ENCODE data around the gene CIBAR2.
"Not testable (repeated sequence)": the region's sequence is repeated elsewhere in the genome, so short reads cannot be mapped to it uniquely, and the experiment has no call there.

Gene CIBAR2

DNA sequence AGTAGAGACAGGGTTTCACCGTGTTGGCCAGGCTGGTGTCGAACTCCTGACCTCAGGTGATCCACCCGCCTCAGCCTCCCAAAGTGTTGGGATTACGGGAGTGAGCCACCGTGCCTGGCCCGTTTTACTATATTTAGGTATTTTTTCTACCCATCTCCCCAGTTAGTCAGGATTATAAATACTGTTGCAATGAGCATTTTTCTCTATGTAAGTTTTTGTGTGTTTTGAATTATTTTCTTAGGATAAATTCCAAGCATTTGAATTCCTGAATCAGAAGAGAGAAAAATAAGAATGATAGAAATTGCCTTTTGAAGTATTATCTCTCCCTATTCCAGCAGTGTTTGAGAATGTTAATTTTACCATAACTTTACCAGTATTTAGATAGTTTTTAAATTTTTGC is 48.1 kb downstream of the CIBAR2 start:
- DNase-seq (ENCODE audit: low read depth in 3 of 3, low spot score in 1 of 3) = no peak

DNA sequence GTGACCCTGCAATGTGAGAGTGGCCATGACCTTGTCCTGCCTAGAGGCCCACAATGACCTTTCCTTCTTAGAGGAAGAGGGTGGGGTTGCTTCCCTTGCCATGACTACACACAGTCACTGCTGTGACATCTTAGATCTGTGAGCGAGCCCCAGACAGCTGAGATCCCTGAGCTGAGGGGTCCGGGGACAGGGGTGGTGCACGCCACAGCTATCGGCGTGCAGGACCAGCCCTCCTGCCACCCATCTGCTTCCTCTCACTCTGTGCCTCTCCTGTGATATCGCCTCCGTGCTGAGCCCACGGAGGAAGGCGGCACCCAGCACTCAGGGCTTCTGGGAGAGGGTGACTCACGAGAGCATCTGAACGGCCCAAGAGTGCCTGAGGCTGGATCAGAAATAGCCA is 49.4 kb downstream of the CIBAR2 start:
- DNase-seq (ENCODE audit: low read depth in 3 of 3, low spot score in 1 of 3) = no peak

DNA sequence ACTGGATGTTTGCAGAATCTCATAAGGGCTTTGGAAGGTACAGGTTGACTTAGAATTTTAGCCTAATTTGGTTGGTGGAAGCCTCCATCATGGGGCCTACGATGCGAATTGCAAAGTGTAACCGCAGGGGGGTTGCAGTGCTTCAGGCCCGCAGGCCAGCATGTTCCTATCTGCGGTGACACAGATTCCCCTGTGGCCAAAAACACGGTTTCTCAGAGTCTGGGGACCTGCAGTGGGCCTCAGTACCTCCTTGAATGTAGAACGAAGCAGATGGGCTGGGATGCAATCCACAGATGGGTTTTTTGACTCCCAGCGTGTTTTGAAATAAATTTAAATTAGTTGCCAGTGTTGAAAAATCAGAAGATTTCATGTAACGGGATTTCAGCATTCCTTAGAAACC is 49.9 kb downstream of the CIBAR2 start:
- DNase-seq (ENCODE audit: low read depth in 3 of 3, low spot score in 1 of 3) = no peak

DNA sequence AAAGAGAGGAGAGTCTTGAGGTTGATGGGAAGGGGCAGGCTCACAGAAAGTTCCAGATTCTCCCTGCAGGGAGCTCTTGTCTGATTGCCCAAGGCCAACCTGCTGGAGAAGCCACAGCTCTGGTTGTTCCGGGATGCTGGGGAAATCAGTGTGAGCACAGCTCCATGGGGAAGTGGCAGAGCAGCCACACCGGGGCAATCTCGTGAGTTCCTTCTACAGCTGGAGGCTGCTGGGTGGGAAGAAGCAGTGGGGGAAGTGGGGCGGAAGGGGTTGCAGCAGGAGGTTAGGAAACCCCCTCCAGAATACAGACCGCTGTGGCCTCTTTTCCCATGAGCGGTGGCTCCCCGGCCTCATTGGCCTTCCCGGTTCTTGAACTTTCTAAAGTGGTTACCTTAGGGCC is 50.7 kb downstream of the CIBAR2 start:
- no peak for DNase-seq (ENCODE audit: low read depth in 3 of 3, low spot score in 1 of 3)

DNA sequence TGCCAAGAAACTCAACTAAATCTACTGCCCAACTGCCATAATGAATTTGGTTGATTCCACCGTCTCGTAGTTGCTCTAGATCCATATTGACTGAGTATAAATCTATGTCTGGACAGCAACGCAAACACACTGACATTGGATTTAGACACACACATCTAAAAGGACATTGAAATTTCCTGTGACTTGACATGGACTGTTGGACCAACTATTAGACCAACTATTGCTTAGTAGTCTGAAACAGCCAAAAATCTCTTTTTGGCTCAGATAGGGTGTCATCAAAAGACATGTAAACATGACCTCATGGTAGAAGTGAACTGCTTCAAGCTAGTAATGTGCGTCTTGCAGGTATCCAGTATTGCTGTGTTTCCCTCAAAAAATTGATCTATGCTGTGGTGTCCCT is 53.4 kb downstream of the CIBAR2 start:
- DNase-seq (ENCODE audit: low read depth in 3 of 3, low spot score in 1 of 3) = no peak

DNA sequence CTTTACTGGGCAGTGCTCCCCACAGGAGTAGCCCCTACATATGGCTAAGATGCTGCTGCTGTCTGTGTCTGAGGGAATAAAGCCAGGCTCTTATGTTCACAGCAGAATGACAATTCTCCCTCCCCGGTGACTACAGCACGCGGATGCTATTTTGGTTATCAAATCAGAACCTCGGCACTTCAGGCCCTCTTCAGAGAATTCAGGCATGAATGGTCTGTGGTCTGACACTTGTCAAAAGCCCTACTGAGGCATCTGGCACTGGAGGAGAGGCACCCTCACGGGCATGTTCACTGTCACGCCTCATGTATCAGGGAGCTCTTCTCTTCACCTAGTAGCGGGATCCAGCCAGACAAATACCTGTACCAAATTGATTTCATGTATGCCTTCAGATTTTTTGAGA is 54.3 kb downstream of the CIBAR2 start:
- DNase-seq (ENCODE audit: low read depth in 3 of 3, low spot score in 1 of 3) = no peak

DNA sequence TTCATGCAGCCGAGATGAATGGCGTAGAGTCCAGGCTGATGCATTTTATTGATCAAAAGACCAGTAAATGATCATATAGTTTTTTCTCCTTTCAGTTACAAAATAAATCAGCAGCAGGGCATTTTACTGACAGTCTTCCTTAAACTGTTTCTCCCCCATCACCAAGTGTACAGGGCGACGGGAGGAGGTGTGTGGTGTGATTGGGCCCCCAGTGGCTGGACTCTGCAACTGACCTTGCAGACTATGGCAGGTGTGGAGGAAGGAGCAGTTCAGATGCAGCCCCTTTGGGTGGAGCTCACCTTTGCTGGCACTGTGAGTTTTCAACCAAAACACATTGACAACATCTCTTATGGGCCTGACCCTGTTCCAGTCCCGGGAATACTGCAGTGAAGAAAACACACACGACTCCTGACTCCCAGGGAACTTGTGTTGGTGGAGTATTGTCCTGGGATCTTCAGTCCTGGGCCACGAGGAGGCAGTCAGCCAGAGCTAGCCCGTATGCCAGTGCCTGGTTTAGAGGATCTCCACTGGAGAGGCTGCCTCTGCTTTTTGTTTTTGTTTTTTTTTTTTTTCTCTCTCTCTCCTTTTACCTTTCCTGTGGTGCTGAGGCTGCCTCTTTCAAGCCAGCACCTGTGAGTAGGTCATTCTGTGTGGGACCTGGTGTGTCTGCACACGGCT is 54.9 kb downstream of the CIBAR2 start:
- no peak for DNase-seq (ENCODE audit: low read depth in 3 of 3, low spot score in 1 of 3)

DNA sequence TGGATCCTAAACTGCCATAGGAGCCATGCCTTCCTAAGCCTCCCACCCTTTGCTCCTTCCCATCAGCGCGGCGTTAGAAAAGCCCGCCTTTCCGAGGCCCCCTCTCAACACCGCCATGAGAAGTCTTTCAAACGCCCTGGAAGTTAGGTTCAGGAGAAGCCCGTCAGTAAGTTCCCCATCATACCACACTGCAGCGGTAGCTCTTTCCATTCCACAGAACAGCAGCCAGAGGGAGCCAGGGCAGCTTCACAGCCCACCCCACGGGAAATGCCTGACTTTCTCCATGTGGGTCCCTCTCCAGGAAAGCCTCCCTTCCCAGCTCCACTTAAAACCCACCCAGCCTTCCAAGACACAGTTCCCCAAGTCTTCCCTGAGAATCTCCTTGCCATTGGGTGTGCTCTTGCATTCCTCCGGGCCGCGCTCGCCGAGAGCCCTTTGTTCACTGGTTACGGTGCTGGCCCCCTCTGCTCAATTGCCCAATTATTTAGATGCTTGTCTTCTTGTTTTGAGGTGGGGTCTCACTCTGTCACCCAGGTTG is 56.0 kb downstream of the CIBAR2 start:
- no peak for DNase-seq (ENCODE audit: low read depth in 3 of 3, low spot score in 1 of 3)

DNA sequence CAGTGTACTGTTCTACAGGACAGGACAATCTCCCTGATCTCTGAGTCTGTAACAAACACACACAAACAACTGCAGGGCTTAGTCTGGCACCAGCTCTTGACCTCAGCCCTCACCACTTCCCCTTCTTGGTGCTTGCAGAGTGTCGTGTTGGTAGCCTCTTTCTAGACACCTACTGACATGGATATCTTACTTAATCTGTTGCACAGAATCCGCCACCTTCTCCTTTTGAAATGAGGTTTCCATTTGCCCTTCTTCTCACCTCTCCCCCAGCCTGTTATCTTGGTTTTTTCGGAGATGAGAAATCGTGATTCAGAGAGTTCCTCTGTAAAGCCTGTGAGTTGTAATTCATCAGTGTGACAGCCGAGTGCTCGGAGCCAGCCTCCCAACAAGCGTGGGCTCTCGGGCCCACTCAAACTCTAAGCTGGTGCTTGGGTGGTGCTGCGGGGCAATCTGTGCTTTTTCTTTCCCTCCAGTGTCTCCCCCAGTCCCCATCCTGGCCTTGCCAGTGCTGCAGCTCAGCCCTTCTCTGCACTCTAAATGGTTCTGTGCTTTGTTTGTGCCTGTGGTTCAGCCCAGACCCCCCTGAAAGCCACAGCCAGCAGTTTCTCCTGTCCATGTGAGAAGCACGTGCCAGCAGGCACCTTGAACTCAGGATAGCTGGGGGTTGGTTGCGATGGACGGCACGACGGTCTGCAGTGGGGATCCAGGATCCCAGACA is 56.6 kb downstream of the CIBAR2 start:
- peak; percentile 29 to 34 (median 29) for DNase-seq (ENCODE audit: low read depth in 3 of 3, low spot score in 1 of 3)

DNA sequence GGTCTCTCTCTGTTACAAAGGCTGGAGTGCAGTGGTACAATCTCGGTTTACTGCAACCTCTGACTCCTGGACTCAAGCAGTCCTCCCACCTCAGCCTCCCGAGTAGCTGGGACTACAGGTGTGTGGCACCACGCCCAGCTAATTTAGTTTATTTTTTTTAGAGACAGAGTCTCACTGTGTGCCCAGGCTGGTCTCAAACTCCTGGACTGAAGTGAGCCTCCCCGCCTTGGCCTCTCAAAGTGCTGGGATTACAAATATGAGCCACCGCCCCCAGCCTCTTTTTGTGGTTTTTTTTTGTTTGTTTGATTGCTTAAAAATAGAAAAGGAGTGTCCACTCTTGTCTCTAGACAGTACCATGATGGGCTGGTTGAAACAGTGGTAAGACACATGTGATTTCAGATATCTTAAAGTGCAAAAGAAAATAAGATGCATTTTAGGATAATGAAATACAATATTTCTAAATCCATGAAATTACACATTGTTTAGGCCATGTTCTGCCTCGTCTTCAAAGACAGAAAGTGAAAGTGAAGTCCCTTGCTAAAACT is 57.3 kb downstream of the CIBAR2 start:
- DNase-seq (ENCODE audit: low read depth in 3 of 3, low spot score in 1 of 3) = no peak

DNA sequence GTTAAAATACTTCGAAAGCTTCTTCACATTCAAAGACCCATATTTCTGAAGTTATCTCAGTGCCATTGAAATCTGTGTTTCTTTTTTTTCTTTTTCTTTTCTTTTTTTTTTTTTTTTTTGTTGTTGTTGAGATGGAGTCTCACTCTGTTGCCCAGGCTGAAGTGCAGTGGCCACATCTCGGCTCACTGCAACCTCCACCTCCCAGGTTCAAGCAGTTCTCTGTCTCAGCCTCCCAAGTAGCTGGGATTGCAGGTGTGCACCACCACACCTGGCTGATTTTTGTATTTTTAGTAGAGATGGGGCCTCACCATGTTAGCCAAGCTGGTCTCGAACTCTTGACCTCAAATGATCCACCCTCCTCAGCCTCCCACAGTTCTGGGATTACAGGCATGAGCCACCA is 58.0 kb downstream of the CIBAR2 start:
- not testable (repeated sequence) for DNase-seq (ENCODE audit: low read depth in 3 of 3, low spot score in 1 of 3)

DNA sequence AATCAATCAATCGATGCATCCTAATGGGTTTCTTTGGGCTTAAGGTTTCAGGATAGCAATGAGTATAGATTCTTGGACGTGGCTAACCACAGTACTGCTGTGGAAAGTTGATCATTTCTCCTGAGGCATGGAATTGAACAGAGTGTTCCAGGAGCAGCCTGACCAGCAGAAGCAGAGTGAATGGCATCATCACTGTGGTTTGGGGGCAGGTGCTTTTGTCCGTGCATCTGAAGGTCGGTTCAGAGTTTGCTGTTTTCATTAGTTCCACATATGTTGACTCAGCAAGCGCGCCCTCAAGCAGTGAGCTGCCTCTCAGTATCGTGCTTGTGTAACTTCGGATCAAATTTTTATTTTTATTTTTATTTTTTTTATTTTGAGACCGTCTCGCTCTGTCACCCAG is 59.7 kb downstream of the CIBAR2 start:
- DNase-seq (ENCODE audit: low read depth in 3 of 3, low spot score in 1 of 3) = no peak

DNA sequence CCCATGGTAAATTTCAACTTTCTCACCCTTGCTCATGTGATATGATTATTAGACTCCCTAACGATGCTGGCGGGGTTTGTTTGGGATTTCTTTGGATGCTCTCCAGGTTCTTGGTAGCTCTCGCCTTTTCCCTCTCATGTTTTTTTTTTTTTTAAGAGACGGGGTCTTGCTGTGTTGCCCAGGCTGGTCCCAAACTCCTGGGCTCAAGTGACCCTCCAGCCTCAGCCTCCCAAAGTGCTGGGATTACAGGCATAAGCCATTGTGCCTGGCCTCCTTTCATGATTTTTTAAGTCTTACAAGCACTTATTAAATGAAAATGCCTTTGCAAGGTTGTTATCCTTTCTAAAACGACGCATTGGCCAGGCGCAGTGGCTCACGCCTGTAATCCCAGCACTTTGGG is 60.6 kb downstream of the CIBAR2 start:
- DNase-seq (ENCODE audit: low read depth in 3 of 3, low spot score in 1 of 3) = no peak

DNA sequence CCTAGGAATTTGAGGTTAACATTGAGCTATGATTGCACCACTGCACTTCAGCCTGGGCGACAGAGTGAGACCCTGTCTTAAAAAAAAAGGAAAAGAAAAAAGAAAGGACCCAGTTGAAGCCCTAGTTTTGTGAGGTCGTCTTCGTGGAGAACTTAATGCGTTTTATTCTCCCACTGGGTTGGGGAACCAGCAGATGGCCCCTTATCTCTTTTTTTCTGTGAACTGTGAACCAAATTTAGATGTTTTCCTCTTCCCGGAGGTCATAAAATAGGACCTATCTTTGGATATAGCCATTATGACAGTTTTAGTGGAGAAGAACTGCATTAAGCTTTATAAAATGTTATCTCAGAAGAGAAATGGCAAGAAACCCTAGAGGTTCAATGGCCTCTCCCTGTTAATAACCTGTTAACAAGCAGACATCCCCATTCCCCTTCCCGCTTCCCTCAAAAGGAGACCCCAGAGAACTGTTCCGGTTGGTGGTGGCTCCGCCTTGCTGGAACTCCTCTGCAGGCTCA is 61.1 kb downstream of the CIBAR2 start:
- no peak for DNase-seq (ENCODE audit: low read depth in 3 of 3, low spot score in 1 of 3)

DNA sequence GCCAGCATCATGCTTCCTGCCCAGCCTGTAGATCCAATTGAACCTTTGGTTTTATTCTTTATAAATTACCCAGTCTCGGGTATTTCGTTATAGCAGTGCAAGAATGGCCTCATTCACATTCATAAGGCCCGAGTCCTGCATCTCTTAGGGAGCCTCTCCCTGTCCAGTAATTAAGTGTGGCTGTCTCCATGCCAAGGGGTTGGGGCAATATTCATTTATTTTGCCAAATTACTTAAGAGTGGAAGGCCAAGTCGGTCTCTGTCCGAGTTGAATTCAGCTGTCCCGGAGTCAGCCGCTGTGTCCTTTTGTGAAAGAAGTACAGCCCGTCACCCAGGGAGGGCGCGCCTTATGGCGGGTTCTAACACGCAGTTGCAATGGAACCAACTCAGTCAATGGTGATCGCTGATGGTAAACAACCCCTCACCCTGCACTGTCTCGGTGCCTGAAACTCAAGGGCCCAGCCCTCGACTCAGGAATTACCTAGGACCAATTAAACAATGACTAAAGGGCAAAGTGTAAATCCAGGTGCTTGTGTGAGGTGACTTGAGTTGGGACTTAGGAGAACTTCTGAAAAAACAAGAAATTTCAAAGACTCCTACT is 62.5 kb downstream of the CIBAR2 start:
- DNase-seq (ENCODE audit: low read depth in 3 of 3, low spot score in 1 of 3) = no peak

DNA sequence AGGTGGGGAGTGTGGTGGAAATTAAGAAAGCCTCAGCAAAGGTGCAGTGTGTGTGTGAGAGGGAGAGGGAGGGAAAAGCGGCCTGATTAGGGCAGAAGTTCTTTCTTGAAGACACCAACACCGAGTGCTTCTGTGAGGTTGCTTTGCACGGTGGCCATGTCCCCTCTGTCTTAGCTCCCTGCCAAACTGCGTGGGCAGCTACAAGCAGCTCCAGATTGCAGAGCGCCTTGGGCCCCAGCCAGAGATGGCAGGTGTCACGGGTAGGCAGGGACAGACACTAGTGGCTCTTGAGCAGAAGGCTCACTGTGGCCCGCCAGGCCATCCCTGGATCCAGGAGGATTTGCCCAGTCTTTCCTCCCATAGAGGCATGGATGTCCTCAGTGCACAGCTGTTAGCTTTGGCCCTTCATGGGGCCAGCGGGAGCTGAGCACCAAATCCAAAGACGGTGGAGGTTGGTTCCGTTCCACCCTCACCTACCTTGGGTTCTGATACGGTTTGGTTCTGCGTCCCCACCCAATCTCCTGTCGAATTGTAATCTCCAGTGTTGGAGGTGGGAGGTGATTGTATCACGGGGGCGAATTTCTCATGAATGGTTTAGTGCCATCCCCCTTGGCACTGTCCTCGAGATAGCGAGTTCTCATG is 63.2 kb downstream of the CIBAR2 start:
- DNase-seq (ENCODE audit: low read depth in 3 of 3, low spot score in 1 of 3) = no peak
